ENCODE data around the gene OGFOD2. TPM values are rescaled to one million over a fixed set of nuclear protein-coding genes. Genes with fewer than 3 reads are reported as not detected.

Gene OGFOD2
- total RNA-seq, 2 donors from 2014 or later = 17.9 to 20.3 TPM

DNA sequence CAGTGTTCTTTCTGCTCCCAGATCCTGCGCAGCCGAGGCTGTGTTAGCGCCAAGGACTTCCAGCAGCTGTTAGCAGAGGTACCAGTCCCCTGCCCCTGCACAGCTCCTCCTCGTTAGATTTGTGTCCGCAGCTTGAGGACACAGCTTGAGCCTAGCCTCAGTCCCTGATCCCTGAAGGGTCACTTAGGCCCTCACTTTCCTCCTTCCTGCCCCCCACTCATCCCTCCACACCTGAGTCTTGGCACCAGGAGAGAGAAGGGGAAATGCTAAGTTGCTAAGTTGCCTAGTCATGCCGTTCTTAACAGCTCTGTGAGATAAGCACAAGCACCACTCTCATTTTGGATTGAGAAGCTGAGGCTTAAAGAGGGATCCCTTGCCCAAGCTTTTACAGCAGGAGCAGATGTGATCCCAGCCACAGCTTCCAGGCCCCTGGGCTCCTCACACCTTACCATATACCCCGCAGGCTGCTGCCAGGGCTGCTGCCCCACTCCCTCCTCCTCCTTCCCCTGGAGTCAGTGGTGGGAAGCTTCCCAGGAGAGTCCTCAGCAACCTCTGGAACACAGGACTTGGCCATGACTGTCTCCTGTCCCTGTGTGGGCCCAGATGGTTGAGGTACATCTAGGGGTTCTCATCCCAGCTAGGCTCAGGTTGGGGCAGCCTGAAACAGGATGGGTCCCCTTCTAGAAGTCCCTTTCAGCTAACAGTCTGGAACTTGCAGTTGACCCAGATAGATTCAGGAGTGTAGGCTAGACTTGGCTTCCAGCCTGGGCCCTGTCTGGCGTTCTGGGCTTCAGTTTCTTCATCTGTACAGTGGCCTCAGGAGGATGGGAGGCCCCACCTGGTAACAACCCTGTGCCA lies 975 bp downstream of the OGFOD2 start:
- H3K27me3 Mint-ChIP-seq = no peaks in the 10 kb centered on the region
- ATAC-seq (no peak), DNase-seq (no peak)
- H3K36me3 Mint-ChIP-seq (ENCODE audit: low read depth) = no peaks in the 10 kb centered on the region
- H3K9me3 ChIP-seq (ENCODE audit: control insufficient read depth, low read length, poor library complexity, severe bottlenecking) = no peaks in the 10 kb centered on the region
- peak overlapping the region; percentile 96 for H3K4me3 Mint-ChIP-seq
- H3K27ac Mint-ChIP-seq = peak overlapping the region; percentile 96
- H3K4me1 Mint-ChIP-seq = peaks cover 22% of the 10 kb centered on the region

DNA sequence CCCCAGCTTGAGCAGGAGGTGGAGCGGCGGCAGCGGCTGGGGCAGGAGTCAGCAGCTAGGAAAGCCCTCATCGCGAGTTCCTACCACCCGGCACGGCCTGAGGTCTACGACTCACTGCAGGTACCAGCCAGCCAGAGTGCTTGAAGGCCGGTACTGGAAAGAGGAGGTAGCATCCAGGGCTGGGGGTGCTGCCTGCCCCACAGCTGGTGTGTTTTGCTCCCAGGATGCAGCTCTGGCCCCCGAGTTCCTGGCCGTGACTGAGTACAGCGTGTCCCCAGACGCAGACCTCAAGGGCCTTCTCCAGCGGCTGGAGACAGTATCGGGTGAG lies 1.6 kb downstream of the OGFOD2 start:
- H3K9me3 ChIP-seq (ENCODE audit: control insufficient read depth, low read length, poor library complexity, severe bottlenecking) = no peaks in the 10 kb centered on the region
- Mint-ChIP-seq H3K27ac (no peak overlapping the region), H3K36me3 (ENCODE audit: low read depth) (no peaks in the 10 kb centered on the region), H3K27me3 (no peaks in the 10 kb centered on the region), H3K4me1 (peaks cover 25% of the 10 kb centered on the region), H3K4me3 (peak overlapping the region; percentile 96)
- no peak for DNase-seq
- ATAC-seq = no peak

DNA sequence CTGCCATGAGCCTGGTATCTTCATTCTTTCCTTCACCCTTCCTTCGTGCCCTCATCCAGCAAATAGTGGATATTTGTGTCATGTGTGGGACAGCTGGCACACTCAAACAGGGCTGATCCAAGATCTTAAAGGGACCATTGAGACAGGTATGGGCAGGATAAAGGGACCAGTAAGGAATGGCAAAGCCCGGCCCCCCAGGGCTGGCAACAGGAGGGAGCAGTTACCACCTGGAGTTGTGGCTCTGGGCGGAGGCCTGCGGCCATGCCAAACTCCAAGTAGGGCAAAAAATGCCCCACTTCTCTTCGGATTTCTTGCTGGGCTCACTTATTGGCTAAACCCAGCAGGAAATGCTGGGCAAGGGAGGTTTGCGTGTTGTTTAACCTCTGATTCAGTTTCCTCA lies 2.1 kb downstream of the OGFOD2 start:
- H3K4me1 Mint-ChIP-seq = peaks cover 29% of the 10 kb centered on the region
- peak overlapping the region; percentile 25 for H3K4me3 Mint-ChIP-seq
- no peak overlapping the region for H3K27ac Mint-ChIP-seq

DNA sequence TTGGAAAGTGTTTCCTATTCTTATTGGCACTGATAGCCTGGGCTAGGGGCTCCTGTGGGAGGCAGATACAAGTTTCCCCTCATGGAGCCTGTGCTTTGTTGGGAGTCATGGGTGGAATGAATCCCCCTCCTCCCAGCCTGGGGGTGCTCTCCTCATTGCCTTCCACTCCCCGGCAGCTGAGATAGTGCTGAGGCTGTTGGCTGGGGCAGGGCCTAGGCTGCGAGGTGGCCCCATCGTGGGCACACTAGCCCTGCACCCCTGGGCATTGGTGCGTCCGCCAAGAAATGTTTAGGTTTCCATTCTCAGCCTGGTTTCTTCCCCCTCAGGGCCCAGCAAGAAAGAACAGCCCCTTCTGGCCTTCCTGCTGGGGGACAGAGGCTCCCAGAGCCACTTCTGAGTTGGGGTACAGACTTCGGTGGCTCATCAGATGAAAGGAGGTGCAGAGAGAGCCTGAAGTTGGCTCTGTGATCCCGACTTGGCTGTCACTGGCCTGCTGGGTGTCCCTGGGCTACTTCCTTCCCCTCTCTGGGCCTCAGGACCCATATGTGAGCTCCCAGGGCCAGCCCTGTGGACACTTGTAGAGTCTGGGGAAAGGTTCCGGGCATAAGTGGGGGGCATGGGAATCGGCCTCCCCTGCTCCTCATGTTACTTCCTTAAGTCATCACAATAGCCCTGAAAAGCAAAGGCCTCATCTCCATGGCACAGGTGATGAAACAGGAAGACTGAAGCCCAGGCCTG lies 2.8 kb downstream of the OGFOD2 start:
- Mint-ChIP-seq H3K4me3 (peak overlapping the region; percentile 60), H3K27ac (no peak overlapping the region), H3K4me1 (peaks cover 31% of the 10 kb centered on the region), H3K27me3 (no peaks in the 10 kb centered on the region), H3K36me3 (ENCODE audit: low read depth) (no peaks in the 10 kb centered on the region)
- no peaks in the 10 kb centered on the region for H3K9me3 ChIP-seq (ENCODE audit: control insufficient read depth, low read length, poor library complexity, severe bottlenecking)
- DNase-seq (no peak), ATAC-seq (no peak)

More for the DNA sequence above, 2.1 kb downstream of the OGFOD2 start:
- DNase-seq = no peak
- Mint-ChIP-seq H3K27me3 (no peaks in the 10 kb centered on the region), H3K36me3 (ENCODE audit: low read depth) (no peaks in the 10 kb centered on the region)
- no peaks in the 10 kb centered on the region for H3K9me3 ChIP-seq (ENCODE audit: control insufficient read depth, low read length, poor library complexity, severe bottlenecking)
- ATAC-seq = no peak

DNA sequence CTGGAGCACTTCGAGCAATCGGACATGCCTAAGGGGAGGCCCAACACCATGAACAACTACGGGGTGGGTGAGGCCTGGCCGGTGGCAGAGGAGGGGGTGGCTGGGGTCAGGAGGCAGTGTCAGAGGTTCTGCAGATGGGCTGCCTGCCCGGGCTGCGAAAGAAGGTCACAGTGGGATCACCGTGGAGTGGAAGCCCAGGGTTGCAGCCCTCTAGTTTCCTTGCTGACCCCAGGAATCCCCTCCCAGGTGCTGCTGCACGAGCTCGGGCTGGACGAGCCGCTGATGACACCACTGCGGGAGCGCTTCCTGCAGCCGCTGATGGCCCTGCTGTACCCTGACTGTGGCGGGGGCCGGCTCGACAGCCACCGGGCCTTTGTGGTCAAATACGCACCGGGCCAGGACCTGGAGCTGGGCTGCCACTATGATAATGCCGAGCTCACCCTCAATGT lies 3.5 kb downstream of the OGFOD2 start:
- Mint-ChIP-seq H3K4me3 (peak overlapping the region; percentile 60), H3K27ac (no peak overlapping the region), H3K36me3 (ENCODE audit: low read depth) (no peaks in the 10 kb centered on the region), H3K4me1 (peaks cover 38% of the 10 kb centered on the region), H3K27me3 (no peaks in the 10 kb centered on the region)
- DNase-seq = no peak
- ATAC-seq = no peak
- H3K9me3 ChIP-seq (ENCODE audit: control insufficient read depth, low read length, poor library complexity, severe bottlenecking) = no peaks in the 10 kb centered on the region

DNA sequence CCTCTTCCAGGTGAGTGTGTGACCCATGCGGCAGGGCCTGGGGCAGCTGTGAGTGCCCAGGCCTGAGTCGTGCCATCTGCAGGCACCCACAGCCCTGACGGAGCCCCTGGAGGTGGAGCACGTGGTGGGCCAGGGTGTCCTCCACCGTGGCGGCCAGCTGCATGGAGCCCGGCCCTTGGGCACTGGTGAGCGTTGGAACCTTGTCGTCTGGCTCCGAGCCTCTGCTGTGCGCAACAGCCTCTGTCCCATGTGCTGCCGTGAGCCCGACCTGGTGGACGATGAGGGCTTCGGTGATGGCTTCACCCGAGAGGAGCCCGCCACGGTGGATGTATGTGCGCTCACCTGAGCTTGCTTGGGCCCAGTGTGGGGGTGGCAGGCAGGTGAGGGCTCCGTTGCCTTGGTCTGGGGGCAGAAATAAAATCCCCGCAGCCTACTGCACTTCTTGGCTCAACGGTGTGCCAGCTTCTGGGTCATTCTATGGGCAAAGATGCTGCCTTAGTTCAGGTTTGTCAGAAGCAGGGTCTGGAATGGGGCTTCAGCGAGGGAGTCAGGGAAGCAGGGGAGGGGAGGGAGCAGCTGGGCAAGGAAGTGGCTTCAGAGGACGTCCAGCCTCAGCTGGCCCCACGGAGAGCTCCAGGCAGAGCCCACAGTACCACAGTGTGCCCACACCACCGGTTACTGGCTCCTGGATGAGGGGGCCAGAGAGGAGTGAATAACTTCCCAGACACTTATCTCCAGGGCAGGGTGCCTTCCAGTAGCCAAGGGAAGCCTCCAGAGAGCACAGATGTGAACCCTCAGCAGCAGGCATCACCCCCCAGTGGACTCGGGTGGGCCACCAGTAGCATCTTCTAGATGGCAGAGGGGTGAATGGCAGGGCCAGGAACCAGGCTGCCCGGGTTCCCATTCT lies 4.2 kb downstream of the OGFOD2 start:
- Mint-ChIP-seq H3K4me1 (peaks cover 40% of the 10 kb centered on the region), H3K36me3 (ENCODE audit: low read depth) (no peaks in the 10 kb centered on the region), H3K27ac (peak overlapping the region; percentile 77), H3K4me3 (peak overlapping the region; percentile 92), H3K27me3 (no peaks in the 10 kb centered on the region)
- ATAC-seq = no peak
- no peaks in the 10 kb centered on the region for H3K9me3 ChIP-seq (ENCODE audit: control insufficient read depth, low read length, poor library complexity, severe bottlenecking)
- DNase-seq = no peak

DNA sequence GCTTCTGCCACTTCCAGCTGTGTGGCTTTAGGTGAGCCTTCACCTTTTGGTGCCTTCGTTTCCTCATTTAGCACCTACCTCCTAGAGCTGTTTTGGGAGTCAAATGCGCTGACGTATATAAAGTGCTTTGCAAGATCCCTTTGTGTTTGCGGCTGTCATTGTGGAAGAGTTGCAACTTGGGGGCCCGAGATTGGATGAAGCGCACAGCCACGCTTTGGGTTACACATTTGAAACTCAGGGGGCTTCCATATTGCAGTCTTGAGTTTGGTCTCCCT lies 4.8 kb downstream of the OGFOD2 start:
- H3K9me3 ChIP-seq (ENCODE audit: control insufficient read depth, low read length, poor library complexity, severe bottlenecking) = no peaks in the 10 kb centered on the region
- no peak for ATAC-seq
- no peaks in the 10 kb centered on the region for H3K36me3 Mint-ChIP-seq (ENCODE audit: low read depth)
- peak overlapping the region; percentile 92 for H3K4me3 Mint-ChIP-seq
- H3K27me3 Mint-ChIP-seq = no peaks in the 10 kb centered on the region
- H3K4me1 Mint-ChIP-seq = peaks cover 39% of the 10 kb centered on the region
- H3K27ac Mint-ChIP-seq = peak overlapping the region; percentile 77
- DNase-seq = no peak

DNA sequence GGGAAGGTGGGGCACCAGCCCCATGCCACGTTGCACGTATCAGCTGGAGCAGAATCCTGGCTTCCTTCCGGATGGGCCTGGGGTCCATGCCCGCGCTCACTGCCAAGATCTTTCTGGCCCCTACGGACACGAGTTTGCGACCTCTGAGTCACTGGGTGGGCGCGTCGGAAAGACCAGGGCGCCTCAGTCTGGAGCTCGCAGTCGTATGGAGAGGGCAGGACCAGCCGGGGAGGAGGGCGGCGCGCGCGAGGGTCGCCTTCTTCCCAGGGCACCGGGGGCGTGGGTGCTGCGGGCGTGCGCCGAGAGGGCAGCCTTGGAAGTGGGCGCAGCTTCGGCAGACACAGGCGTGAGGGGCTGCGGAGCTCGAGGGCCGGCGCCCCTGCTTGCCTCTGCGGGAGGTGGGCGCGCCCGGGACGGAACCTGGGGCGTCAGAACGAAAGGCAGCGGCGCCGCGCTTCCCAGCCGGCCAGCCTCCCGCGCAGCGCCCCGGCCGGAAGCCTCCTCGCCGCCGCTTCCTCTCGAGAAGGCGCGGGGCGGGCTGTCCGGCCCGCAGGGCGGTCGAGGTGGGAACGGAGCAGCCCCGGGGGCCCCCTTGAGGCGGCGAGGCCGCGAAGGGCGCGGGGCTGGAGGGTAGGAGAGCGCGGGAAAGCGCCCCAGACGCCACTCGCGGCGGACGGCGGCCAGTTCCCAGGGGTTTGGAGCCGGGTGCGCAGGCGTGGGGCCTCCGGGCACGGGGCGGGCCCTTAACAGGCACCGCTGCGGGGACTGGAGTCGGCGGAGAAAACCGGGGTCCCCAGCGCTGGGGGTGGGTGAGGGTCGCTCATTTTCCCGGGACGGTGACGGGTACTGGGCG lies 5.4 kb downstream of the OGFOD2 start, which contains the start of gene ARL6IP4:
ARL6IP4 (plus strand) TSS at position 499 of the 853 bp plus-strand sequence. CDS start 459 bp downstream, outside the sequence.
- ATAC-seq = peak; percentile 78
- Mint-ChIP-seq H3K36me3 (ENCODE audit: low read depth) (no peaks in the 10 kb centered on the region), H3K4me1 (peaks cover 35% of the 10 kb centered on the region)

DNA sequence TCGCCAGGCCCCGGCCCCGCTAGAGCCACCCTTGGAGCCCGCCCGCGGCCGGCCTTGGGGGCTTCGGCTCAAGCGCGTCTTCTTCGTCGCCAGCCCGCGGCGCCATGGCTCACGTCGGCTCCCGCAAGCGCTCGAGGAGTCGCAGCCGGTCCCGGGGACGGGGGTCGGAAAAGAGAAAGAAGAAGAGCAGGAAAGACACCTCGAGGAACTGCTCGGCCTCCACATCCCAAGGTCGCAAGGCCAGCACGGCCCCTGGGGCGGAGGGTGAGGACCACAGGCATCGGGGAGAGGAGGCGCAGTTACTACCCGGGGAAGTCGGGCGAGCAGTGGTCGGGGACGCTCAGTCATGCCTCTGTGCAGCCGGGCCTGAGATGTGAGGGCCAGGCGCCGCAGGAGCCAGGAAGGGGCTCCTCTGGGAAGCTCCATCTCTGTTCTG lies 6.0 kb downstream of the OGFOD2 start:
- H3K9me3 ChIP-seq (ENCODE audit: control insufficient read depth, low read length, poor library complexity, severe bottlenecking) = no peaks in the 10 kb centered on the region
- Mint-ChIP-seq H3K36me3 (ENCODE audit: low read depth) (no peaks in the 10 kb centered on the region), H3K4me1 (peaks cover 30% of the 10 kb centered on the region), H3K4me3 (peak overlapping the region; percentile 92), H3K27ac (peak overlapping the region; percentile 83), H3K27me3 (no peaks in the 10 kb centered on the region)
- ATAC-seq (peak; percentile 44), DNase-seq (no peak)

More for the DNA sequence above, 5.4 kb downstream of the OGFOD2 start, which contains the start of gene ARL6IP4:
- Mint-ChIP-seq H3K27me3 (no peaks in the 10 kb centered on the region), H3K4me3 (peak within 1 kb of the TSS; percentile 92), H3K27ac (peak within 1 kb of the TSS; percentile 83)
- no peaks in the 10 kb centered on the region for H3K9me3 ChIP-seq (ENCODE audit: control insufficient read depth, low read length, poor library complexity, severe bottlenecking)
- peak; percentile 42 to 48 (median 46) for DNase-seq

DNA sequence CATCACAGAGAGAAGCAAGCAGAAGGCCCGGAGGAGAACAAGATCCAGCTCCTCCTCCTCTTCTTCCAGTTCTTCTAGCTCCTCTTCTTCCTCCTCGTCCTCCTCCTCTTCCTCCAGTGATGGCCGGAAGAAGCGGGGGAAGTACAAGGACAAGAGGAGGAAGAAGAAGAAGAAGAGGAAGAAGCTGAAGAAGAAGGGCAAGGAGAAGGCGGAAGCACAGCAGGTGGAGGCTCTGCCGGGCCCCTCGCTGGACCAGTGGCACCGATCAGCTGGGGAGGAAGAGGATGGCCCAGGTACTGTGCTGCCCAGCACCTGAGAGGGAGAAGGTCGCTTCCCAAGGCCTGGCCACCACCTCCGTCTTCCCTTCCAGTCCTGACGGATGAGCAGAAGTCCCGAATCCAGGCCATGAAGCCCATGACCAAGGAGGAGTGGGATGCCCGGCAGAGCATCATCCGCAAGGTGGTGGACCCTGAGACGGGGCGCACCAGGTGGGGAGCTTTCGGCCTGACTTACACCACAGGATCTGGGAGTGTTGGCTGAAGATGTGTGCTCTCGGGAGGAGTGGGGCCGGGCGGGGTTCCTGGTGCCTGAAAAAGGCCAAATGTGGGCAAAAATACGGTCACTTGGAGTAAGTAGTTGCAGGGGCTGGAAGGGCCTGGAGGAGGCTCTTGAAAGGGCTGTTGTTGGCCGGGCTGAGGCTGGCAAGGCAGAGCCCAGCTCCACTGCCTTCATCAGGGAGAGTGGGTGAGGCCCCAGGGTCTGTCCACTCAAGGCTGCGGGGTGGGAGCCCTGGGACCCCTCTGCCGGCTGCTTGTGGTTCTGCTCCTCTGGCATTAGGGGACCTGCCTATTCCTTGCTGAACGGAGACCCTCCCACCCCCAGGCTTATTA lies 6.8 kb downstream of the OGFOD2 start:
- H3K4me1 Mint-ChIP-seq = peaks cover 25% of the 10 kb centered on the region
- no peaks in the 10 kb centered on the region for H3K9me3 ChIP-seq (ENCODE audit: control insufficient read depth, low read length, poor library complexity, severe bottlenecking)
- H3K36me3 Mint-ChIP-seq (ENCODE audit: low read depth) = no peaks in the 10 kb centered on the region
- H3K4me3 Mint-ChIP-seq = peak overlapping the region; percentile 92
- no peaks in the 10 kb centered on the region for H3K27me3 Mint-ChIP-seq
- DNase-seq (no peak), ATAC-seq (no peak)
- H3K27ac Mint-ChIP-seq = peak overlapping the region; percentile 83

DNA sequence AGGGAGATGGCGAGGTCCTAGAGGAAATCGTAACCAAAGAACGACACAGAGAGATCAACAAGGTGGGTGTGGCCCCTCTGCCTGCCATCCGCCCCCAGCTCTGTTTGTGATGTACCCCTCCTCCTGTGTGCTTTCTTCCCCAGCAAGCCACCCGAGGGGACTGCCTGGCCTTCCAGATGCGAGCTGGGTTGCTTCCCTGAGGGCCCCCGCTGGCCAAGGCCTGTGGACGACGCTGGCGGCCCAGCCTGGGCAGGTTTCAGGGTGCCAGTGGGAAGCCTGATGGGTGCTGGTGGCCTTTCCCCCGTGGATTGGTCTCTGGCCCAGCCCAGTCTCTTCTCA lies 7.4 kb downstream of the OGFOD2 start:
- peaks cover 25% of the 10 kb centered on the region for H3K4me1 Mint-ChIP-seq
- no peaks in the 10 kb centered on the region for H3K9me3 ChIP-seq (ENCODE audit: control insufficient read depth, low read length, poor library complexity, severe bottlenecking)
- H3K36me3 Mint-ChIP-seq (ENCODE audit: low read depth) = no peaks in the 10 kb centered on the region

More for the DNA sequence above, 7.4 kb downstream of the OGFOD2 start:
- H3K4me3 Mint-ChIP-seq = peak overlapping the region; percentile 92
- no peaks in the 10 kb centered on the region for H3K27me3 Mint-ChIP-seq
- DNase-seq (no peak), ATAC-seq (no peak)
- peak overlapping the region; percentile 83 for H3K27ac Mint-ChIP-seq
